Keratinocyte (primary cell): ENCODE measurements around the gene SLC6A19. TPM values are rescaled to one million over a fixed set of nuclear protein-coding genes. Genes with fewer than 3 reads are reported as not detected.
"Not testable (repeated sequence)": the region's sequence is repeated elsewhere in the genome, so short reads cannot be mapped to it uniquely, and the experiment has no call there.

Experiments
- DNase-seq: peaks from one replicate; pipeline ENCODE4 v3.0.0-alpha.2; 2011; ENCODE audit warnings: low read depth, missing footprints, low spot score
- FAIRE-seq: peaks from 2 replicates; lab custom pipeline; 2011; peaks lifted over from hg19 to GRCh38; lab: Jason Lieb, UNC
- H2AFZ ChIP-seq: 2 replicates; pipeline ENCODE4 v1.6.0; 2012; ENCODE audit warnings: low read length, control low read depth, inconsistent platforms; ENCODE audit not compliant: control insufficient read depth
- H3K27ac ChIP-seq: 2 replicates; pipeline ENCODE4 v1.5.1; 2011; ENCODE audit warnings: low read length; ENCODE audit not compliant: control insufficient read depth, insufficient read depth
- H3K27me3 ChIP-seq: 3 replicates; pipeline ENCODE4 v1.6.0; 2011; ENCODE audit warnings: low read length; ENCODE audit not compliant: control insufficient read depth, insufficient read depth; ENCODE audit errors: extremely low read depth
- H3K36me3 ChIP-seq, 2 experiments: 2 replicates in 1 of 2; 3 replicates in 1 of 2; pipeline ENCODE4 v1.5.1; 2011; ENCODE audit warnings: low read length in 2 of 2, mild to moderate bottlenecking in 1 of 2; ENCODE audit not compliant: control insufficient read depth in 2 of 2, insufficient read depth in 2 of 2; ENCODE audit errors: extremely low read depth in 1 of 2
- H3K4me1 ChIP-seq: 3 replicates; pipeline ENCODE4 v1.5.1; 2011; ENCODE audit warnings: low read length; ENCODE audit not compliant: control insufficient read depth, insufficient read depth; ENCODE audit errors: extremely low read depth
- H3K4me2 ChIP-seq: 3 replicates; pipeline ENCODE4 v1.6.0; 2011; ENCODE audit warnings: low read depth, low read length; ENCODE audit not compliant: control insufficient read depth, insufficient read depth; ENCODE audit errors: extremely low read depth
- H3K4me3 ChIP-seq, 3 experiments: fragments of 200-600 bp in 1 of 3; sonication (generic) in 1 of 3; 2 replicates in 2 of 3; 3 replicates in 1 of 3; pipeline ENCODE4 v1.5.1; 2011 to 2016; ENCODE audit warnings: low read length in 3 of 3, mild to moderate bottlenecking in 3 of 3, control low read depth in 2 of 3, inconsistent platforms in 1 of 3, low read depth in 1 of 3, mixed read lengths in 1 of 3, mixed run types in 1 of 3, moderate library complexity in 1 of 3; ENCODE audit not compliant: control insufficient read depth in 2 of 3, insufficient read depth in 2 of 3; ENCODE audit errors: extremely low read depth in 1 of 3
- H3K79me2 ChIP-seq: 2 replicates; pipeline ENCODE4 v1.6.0; 2012; ENCODE audit warnings: low read length; ENCODE audit not compliant: control insufficient read depth, insufficient read depth
- H3K9ac ChIP-seq: 3 replicates; pipeline ENCODE4 v1.6.0; 2011; ENCODE audit warnings: low read length; ENCODE audit not compliant: control insufficient read depth, insufficient read depth; ENCODE audit errors: extremely low read depth
- H3K9me1 ChIP-seq: 3 replicates; pipeline ENCODE4 v1.6.0; 2011; ENCODE audit warnings: low read length; ENCODE audit not compliant: control insufficient read depth, insufficient read depth; ENCODE audit errors: extremely low read depth
- H3K9me3 ChIP-seq: 2 replicates; pipeline ENCODE4 v1.5.1; 2012; ENCODE audit warnings: low read depth, low read length; ENCODE audit not compliant: control insufficient read depth
- H4K20me1 ChIP-seq: 3 replicates; pipeline ENCODE4 v1.6.0; 2011; ENCODE audit warnings: low read length; ENCODE audit not compliant: control insufficient read depth, insufficient read depth; ENCODE audit errors: extremely low read depth
- EZH2 ChIP-seq: IDR thresholded peaks from one replicate; pipeline ENCODE4 v1.6.1; 2012; ENCODE audit warnings: inconsistent platforms, mild to moderate bottlenecking, low read length, moderate library complexity
- dilution Hi-C: fragments of 300-500 bp; cut with MboI; formaldehyde crosslinking; loops from one replicate; pipeline ENCODE4 v1.7.0; 2020; ENCODE audit warnings: low sequenced_read_pairs; ENCODE audit not compliant: extremely low pct_ligation_motif_present
- polyA plus RNA-seq, 5 experiments: library from polyadenylated mRNA; depleted of rRNA in 3 of 5; stranded (reverse) in 3 of 5; stranded (forward) in 1 of 5; unstranded in 1 of 5; fragments of >200 nt; gene quantifications; 1 replicate in 1 of 5; 2 replicates in 3 of 5; 3 replicates in 1 of 5; pipeline versions ENCODE4 v1.2.1 to v1.2.3, GENCODE V29; 2011 to 2012; ENCODE audit warnings: missing spikeins in 2 of 5, low read depth in 1 of 5, low replicate concordance in 1 of 5
- TF ChIP-seq, protein P1 (sequence below), 3 experiments: IDR thresholded peaks in 1 of 3; conservative IDR thresholded peaks in 1 of 3; optimal IDR thresholded peaks in 1 of 3; 2 replicates in 2 of 3; 3 replicates in 1 of 3; pipeline versions ENCODE3 to v1.5.1; 2011; ENCODE audit warnings: low read length in 3 of 3, mild to moderate bottlenecking in 3 of 3, moderate library complexity in 2 of 3, control low read depth in 1 of 3, inconsistent platforms in 1 of 3; ENCODE audit not compliant: insufficient read depth in 2 of 3; ENCODE audit errors: extremely low read depth in 1 of 3

SLC6A19 gene
- polyA plus RNA-seq, 1 donor (not counting 4 experiments of a cell fraction or from before 2014, with no cell fraction given), result not detected

DNA sequence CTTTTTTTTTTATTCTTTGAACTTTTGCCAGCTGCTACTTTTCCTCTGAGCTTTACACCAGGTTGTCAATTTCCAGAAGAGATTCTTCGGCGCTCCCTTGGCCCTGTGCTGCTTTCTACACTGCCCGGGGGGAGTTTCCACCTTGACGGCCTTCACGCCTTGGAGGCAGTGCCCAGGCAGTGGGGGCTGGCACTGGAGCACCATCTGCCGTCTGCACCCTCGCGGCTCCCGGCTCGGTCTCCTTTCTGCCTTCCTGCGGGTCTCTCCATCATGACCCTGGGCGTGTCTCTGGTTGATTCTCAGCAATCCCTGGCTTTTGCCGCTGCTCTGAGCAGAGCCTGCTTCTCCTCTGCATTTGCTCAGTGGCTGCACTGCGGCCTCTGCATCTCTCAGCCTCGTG, 26.7 kb downstream of the SLC6A19 start:
- no peaks in the 10 kb centered on the region for H3K4me1 ChIP-seq
- dilution Hi-C loops, result no loop called here
- no peaks in the 10 kb centered on the region for H4K20me1 ChIP-seq
- H3K9me3 ChIP-seq, result peaks cover 5% of the 10 kb centered on the region
- no peaks in the 10 kb centered on the region for H3K9me1 ChIP-seq
- H2AFZ ChIP-seq, result no peak overlapping the region
- DNase-seq (no peak), FAIRE-seq (no peak)
- H3K4me3 ChIP-seq, result no peak overlapping the region
- no peak for TF ChIP-seq EZH2
- TF ChIP-seq, protein P1, sequence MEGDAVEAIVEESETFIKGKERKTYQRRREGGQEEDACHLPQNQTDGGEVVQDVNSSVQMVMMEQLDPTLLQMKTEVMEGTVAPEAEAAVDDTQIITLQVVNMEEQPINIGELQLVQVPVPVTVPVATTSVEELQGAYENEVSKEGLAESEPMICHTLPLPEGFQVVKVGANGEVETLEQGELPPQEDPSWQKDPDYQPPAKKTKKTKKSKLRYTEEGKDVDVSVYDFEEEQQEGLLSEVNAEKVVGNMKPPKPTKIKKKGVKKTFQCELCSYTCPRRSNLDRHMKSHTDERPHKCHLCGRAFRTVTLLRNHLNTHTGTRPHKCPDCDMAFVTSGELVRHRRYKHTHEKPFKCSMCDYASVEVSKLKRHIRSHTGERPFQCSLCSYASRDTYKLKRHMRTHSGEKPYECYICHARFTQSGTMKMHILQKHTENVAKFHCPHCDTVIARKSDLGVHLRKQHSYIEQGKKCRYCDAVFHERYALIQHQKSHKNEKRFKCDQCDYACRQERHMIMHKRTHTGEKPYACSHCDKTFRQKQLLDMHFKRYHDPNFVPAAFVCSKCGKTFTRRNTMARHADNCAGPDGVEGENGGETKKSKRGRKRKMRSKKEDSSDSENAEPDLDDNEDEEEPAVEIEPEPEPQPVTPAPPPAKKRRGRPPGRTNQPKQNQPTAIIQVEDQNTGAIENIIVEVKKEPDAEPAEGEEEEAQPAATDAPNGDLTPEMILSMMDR (optimal IDR thresholded peaks at IDR 0.05 in 1 of 3, IDR thresholded peaks at IDR 0.05 in 1 of 3, conservative IDR thresholded peaks at IDR 0.05 in 1 of 3; ENCODE audit: extremely low read depth in 1 of 3, insufficient read depth in 2 of 3, low read length in 3 of 3), result no peak
- no peaks in the 10 kb centered on the region for H3K36me3 ChIP-seq
- H3K79me2 ChIP-seq, result no peaks in the 10 kb centered on the region
- no peak overlapping the region for H3K9ac ChIP-seq
- H3K4me2 ChIP-seq, result no peak overlapping the region
- peaks cover 2% of the 10 kb centered on the region for H3K27me3 ChIP-seq
- H3K27ac ChIP-seq, result no peak overlapping the region

DNA sequence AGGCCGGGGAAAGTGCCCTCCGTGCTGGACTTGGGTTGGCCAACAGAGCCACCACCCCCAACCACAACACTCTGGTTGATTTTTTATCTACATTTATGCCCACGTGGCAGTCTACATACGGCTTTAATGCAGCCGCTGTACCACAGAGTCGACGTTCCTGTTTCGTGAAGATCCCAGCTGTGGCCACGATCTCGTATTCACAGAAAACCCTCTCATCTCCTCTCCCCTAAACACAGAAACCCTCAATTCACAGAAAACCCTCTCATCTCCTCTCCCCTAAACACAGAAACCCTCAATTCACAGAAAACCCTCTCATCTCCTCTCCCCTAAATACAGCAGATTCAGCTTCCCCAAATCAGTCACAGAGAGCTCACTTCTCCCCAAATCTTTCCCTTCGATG, 27.6 kb downstream of the SLC6A19 start:
- H2AFZ ChIP-seq, H3K79me2 ChIP-seq, FAIRE-seq, H3K4me3 ChIP-seq, H3K4me1 ChIP-seq, dilution Hi-C loops, H3K9ac ChIP-seq, H4K20me1 ChIP-seq, H3K27ac ChIP-seq, H3K4me2 ChIP-seq, H3K9me1 ChIP-seq, H3K27me3 ChIP-seq, H3K9me3 ChIP-seq, DNase-seq, H3K36me3 ChIP-seq: not testable (repeated sequence)

DNA sequence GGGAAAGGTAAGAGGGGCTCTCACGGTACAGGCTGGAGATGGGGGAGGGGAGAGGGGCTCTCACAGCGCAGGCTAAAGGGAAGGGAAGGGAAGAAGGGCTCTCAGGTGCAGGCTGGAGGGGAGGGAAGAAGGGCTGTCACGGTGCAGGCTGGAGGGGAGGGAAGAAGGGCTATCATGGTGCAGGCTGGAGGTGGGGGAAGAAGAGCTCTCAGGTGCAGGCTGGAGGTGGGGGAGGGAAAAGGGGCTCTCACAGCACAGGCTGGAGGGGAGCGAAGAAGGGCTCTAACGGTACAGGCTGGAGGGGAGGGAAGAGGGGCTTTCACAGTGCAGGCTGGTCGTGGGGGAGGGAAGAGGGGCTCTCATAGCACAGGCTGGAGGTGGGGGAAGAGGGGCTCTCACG, 28.4 kb downstream of the SLC6A19 start:
- Histone ChIP-seq H3K27ac (no peak overlapping the region), H3K9me3 (peaks cover 5% of the 10 kb centered on the region), H3K4me3 (no peak overlapping the region), H3K79me2 (no peaks in the 10 kb centered on the region), H2AFZ (no peak overlapping the region), H4K20me1 (no peaks in the 10 kb centered on the region), H3K4me1 (no peaks in the 10 kb centered on the region), H3K4me2 (no peak overlapping the region), H3K27me3 (peaks cover 2% of the 10 kb centered on the region), H3K9me1 (no peaks in the 10 kb centered on the region), H3K36me3 (no peaks in the 10 kb centered on the region), H3K9ac (no peak overlapping the region)
- dilution Hi-C loops, result no loop called here
- DNase-seq (no peak), FAIRE-seq (no peak)
- TF ChIP-seq EZH2, result no peak
- TF ChIP-seq, protein P1 (optimal IDR thresholded peaks at IDR 0.05 in 1 of 3, IDR thresholded peaks at IDR 0.05 in 1 of 3, conservative IDR thresholded peaks at IDR 0.05 in 1 of 3; ENCODE audit: extremely low read depth in 1 of 3, insufficient read depth in 2 of 3, low read length in 3 of 3), result no peak
